T-helper 2 cell treated with Interferon-gamma antibody and Interleukin-4, amounts not matched to agents 5 μg/mL and 100 μg/mL, for 36 hours (primary cell): Measurements from ENCODE around the gene PMEL.
"Not testable (repeated sequence)": the region's sequence is repeated elsewhere in the genome, so short reads cannot be mapped to it uniquely, and the experiment has no call there.

ENCODE experiments used
- DNase-seq: peaks from one replicate; pipeline ENCODE4 v3.0.0; 2021; ENCODE audit warnings: low spot score
- H3K27ac Mint-ChIP-seq: one replicate; pipeline ENCODE4 v1.8.0; 2021; ENCODE audit warnings: mild to moderate bottlenecking, mixed read lengths
- H3K27me3 Mint-ChIP-seq: one replicate; pipeline ENCODE4 v1.8.0; 2021; ENCODE audit warnings: low read depth, mixed read lengths
- H3K36me3 Mint-ChIP-seq: one replicate; pipeline ENCODE4 v1.8.0; 2021; ENCODE audit warnings: low read depth, mixed read lengths
- H3K4me1 Mint-ChIP-seq: one replicate; pipeline ENCODE4 v1.8.0; 2021; ENCODE audit warnings: low read depth, mixed read lengths
- H3K4me3 Mint-ChIP-seq: one replicate; pipeline ENCODE4 v1.8.0; 2022; ENCODE audit warnings: mild to moderate bottlenecking, moderate library complexity, mixed read lengths
- H3K9me3 Mint-ChIP-seq: one replicate; pipeline ENCODE4 v1.8.0; 2021; ENCODE audit warnings: mixed read lengths

PMEL gene

DNA sequence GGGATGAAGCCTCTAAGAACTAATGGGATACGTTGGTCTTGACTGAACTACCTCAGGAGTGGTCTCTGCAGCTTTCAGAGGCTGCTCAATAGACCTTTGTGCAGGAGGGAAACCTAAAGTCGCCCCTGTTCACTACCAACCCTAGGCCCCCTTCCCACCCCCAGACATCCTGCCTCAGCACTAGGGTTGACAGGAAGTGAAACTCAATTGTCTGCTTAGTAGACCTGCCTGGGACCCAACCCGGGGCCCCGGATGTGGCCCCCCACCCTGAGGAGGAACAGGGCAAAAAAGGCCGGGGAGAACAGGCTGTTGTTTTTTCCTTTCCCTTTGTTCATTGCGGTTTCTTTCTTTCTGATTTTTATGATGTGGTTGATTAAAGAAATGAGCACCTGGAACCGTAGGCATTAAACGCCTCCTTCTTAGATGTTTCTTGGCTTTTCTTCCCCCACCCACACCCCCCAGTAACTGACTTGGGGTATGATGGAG, 36.5 kb downstream of the PMEL start:
- Mint-ChIP-seq H3K9me3 (no peaks in the 10 kb centered on the region), H3K4me1 (peaks cover 44% of the 10 kb centered on the region), H3K27me3 (peaks cover 2% of the 10 kb centered on the region), H3K4me3 (peak overlapping the region; percentile 99), H3K27ac (peak overlapping the region; percentile 97), H3K36me3 (peaks cover 52% of the 10 kb centered on the region)
- peak; percentile 85 for DNase-seq

DNA sequence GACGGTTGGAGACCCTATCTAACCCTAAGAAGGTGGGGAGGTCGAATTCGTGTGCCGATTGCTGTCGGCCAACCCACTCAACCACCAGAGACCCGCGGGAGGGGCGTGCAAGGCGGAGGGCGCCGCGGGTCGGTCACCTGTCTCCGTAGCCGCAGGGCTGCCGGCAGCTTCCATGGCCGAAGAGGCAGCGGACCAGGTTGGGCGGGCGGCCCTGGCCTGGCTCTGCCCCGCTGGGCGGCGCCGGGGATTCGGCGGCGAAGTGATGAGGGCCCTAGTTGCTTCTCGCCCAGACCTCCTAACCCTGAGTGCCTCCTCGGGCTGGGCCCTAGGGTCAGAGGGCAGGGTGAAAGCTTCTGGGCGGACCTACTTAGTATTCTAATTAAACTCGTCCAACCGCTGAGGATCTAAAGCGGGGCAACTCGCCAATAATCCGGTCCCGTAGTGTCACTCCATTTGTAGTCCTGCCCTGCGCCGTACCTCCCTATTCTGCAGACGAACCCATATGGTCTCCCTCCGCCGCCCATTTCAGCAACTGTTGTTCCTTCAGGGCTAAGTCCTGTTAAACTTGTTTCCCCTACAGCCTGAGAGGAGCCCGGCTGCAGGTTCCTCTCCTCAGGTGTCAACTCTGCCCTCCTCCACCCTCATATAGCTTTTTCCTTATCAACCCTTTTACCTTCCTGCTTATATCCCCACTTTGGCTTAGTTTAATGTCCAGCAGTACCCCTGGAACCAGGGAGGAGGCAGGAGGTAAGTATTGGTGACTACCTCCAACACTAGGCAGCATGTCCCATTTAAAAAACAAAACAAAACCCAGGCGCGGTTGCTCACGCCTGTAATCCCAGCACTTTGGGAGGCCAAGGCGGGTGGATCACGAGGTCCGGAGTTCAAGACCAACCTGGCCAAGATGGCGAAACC, 38.0 kb downstream of the PMEL start, which contains the start of gene PYM1:
TSS of gene PYM1 (minus strand) at position 307 of the 915 bp plus-strand sequence. CDS start at position 174, 133 bp downstream.
- Mint-ChIP-seq H3K27me3 (peaks cover 2% of the 10 kb centered on the region), H3K4me1 (peaks cover 40% of the 10 kb centered on the region), H3K27ac (peak within 1 kb of the TSS; percentile 97), H3K36me3 (peaks cover 47% of the 10 kb centered on the region), H3K9me3 (no peaks in the 10 kb centered on the region), H3K4me3 (peak within 1 kb of the TSS; percentile 99)
- DNase-seq: peak; percentile 74

DNA sequence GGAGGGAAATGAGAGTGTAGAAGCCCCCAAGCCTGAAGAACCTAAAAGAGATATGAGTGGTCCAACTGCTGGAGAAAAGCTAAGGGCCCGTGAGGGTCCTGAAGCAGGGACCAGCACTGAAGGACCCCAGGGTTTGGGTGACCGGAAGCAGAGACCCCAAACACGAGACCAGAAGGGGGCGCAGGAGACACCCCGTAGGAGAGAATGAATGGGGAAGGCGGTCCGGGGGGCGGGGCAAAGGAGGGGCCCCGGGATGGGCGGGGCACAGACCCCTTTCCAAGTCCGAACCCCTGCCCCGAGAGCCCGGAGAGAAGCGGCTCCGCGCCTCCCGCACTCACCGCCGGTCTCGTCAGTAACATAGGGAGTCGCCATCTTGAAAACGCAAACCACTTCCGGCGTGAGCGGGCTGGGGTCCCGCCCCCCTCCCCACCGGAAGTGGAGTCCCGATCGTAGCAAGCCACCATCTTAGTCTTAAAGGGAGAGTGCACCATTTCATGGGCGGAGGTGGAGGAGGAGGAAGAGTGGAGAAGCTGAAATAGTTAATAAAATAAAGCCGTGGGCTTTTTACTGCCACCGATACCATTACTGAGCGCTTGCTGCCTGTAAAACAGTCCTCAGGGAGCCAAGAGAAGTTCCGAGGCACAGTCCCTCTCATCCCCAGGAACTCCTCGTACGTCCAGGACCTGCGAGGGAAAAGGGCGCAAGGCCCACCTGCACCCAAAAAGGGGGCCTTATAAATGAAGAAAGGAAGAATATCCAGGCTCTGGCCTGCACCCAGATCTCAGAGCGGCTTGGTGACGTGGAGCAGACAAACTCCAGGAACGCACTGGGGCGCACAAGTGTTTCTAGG, 38.9 kb downstream of the PMEL start:
- Mint-ChIP-seq H3K4me1 (peaks cover 44% of the 10 kb centered on the region), H3K27me3 (peaks cover 2% of the 10 kb centered on the region), H3K27ac (peak overlapping the region; percentile 97), H3K9me3 (no peaks in the 10 kb centered on the region), H3K4me3 (peak overlapping the region; percentile 99), H3K36me3 (peaks cover 47% of the 10 kb centered on the region)
- DNase-seq: peak; percentile 88

DNA sequence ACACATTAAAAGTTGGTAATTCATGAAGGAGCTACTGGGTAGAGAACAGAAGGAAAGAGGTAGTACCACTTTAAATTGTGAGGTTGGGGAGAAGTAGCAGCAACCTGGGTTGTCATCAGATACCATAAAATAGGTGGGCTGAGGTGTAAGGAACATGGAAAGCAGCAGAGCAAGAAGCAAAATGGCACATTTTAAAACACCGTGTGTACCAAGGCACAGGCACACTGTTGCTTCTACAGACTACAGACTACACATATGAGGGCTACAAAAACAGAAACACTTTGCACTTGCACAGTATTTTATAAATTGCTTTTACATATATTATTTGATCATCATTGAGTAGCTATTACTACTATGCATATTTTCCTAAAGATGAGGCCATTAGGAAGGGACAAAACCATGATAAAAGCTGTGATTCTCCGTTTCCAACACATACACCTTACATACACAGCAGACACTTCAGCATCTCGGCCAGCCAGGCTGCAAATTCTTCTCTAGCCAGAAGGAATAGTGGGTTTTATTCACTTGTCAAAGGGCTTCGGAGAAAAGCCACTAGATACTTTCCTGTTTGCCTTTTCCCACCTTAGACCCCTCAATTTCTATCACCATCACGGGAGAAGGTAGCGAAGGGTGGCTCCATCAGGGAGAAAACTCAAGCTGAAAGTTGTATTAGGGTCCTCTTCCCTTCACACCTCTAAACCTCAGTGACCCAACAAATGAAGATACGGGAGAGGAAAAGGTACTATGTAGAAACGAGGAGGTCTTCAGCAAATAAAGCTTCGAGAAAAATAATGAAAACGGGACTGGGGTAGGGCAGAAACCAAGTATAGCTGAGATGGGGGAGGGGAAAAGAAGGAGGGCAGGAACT, 39.7 kb downstream of the PMEL start:
- Mint-ChIP-seq H3K9me3 (no peaks in the 10 kb centered on the region), H3K4me3 (peak overlapping the region; percentile 99), H3K4me1 (peaks cover 51% of the 10 kb centered on the region), H3K27me3 (peaks cover 2% of the 10 kb centered on the region), H3K27ac (peak overlapping the region; percentile 97), H3K36me3 (peaks cover 46% of the 10 kb centered on the region)
- no peak for DNase-seq

DNA sequence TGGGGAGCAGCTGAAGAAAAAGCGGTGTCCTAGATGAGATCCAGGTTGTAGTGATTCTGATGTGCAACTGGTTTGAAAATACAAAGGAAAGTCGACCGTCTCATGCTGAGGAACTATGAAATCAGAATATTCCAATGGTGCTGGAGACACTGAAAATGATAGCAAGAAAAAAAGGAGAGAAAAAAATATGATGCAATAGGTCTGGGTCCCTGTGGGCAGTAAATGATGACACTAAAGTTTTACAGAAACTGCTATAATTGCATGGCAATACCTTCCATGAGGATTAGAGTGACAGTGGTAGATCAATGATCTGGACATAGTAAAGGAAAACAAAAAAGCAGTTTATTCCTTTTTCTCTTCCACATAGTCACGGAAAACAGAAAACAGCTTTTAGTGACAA, 40.5 kb downstream of the PMEL start:
- DNase-seq: no peak
- peak overlapping the region; percentile 97 for H3K27ac Mint-ChIP-seq
- H3K4me1 Mint-ChIP-seq: peaks cover 50% of the 10 kb centered on the region
- peaks cover 2% of the 10 kb centered on the region for H3K27me3 Mint-ChIP-seq
- H3K36me3 Mint-ChIP-seq: peaks cover 46% of the 10 kb centered on the region
- no peaks in the 10 kb centered on the region for H3K9me3 Mint-ChIP-seq
- peak overlapping the region; percentile 99 for H3K4me3 Mint-ChIP-seq

DNA sequence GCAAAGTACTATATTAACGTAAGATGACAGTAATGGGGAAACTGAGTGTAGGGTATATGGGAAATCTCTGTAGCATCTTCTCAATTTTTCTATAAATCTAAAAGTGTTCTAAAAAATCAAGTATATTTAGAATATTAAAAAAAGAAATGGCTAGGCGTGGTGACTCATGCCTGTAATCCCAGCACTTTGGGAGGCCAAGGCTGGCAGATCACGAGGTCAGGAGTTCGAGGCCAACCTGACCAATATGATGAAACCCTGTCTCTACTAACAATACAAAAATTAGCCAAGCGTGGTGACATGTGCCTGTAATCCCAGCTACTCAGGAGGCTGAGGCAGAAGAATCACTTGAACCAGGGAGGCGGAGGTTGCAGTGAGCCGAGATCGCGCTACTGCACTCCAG, 42.2 kb downstream of the PMEL start:
- not testable (repeated sequence) for H3K4me3 Mint-ChIP-seq, H3K27me3 Mint-ChIP-seq, DNase-seq, H3K27ac Mint-ChIP-seq, H3K9me3 Mint-ChIP-seq
- Mint-ChIP-seq H3K36me3 (peaks cover 43% of the 10 kb centered on the region), H3K4me1 (peaks cover 37% of the 10 kb centered on the region)

DNA sequence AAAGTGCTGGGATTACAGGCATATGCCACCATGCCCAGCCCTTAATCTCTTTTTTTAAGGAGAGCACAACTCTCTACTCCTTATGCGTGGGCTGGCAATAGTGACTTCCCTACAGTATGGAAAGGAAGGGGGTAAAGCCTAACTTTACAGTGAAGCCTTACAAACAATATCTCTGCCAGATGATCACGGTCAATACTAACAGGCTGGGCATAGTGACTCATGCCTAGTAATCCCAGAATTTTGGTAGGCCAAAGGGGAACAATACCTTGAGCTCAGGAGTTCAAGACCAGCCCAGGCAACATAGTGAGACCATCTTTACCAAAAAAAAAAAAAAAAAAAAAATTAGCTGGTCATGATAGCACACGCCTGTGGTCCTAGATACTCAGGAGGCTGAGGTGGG, 43.7 kb downstream of the PMEL start:
- no peaks in the 10 kb centered on the region for H3K9me3 Mint-ChIP-seq
- H3K27me3 Mint-ChIP-seq: peaks cover 2% of the 10 kb centered on the region
- no peak overlapping the region for H3K4me3 Mint-ChIP-seq
- H3K27ac Mint-ChIP-seq: no peak overlapping the region
- H3K4me1 Mint-ChIP-seq: peaks cover 37% of the 10 kb centered on the region
- DNase-seq: no peak
- H3K36me3 Mint-ChIP-seq: peaks cover 43% of the 10 kb centered on the region

DNA sequence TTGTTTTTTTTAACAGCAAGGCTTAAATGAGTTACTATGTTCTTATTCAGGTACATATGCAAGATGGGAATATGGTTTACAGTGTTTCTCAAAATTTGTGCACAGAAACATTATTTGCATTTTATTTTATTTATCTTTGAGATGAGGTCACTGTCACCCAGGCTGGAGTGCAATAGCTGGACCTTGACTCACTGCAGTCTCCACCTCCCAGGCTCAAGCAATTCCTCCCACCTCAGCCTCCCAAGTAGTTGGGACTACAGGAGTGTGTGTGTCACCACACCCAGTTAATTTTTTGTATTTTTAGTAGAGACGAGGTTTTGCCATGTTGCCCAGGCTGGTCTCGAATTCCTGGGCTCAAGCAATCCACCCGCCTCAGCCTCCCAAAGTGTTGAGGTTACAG, 46.8 kb downstream of the PMEL start:
- not testable (repeated sequence) for H3K27me3 Mint-ChIP-seq, DNase-seq, H3K9me3 Mint-ChIP-seq, H3K4me3 Mint-ChIP-seq, H3K27ac Mint-ChIP-seq
- H3K36me3 Mint-ChIP-seq: peaks cover 33% of the 10 kb centered on the region
- H3K4me1 Mint-ChIP-seq: peaks cover 32% of the 10 kb centered on the region

DNA sequence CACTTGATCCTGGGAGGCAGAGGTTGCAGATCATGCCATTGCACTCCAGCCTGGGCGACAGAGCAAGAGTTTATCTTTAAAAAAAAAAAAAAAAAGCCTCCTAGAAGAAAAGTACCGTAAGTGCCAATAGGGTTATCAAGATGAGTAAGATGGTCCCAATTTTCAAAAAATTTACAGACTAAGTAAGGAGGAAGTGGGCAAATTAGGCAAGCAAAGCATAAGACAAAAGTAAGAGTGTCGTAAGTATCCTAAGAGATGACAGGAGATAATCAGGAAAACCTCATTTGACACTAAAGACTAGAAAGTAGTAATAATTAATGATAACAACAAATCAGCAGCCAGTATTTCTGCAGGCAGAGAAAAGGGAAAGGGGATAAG, 50.4 kb downstream of the PMEL start:
- H3K4me3 Mint-ChIP-seq: peak overlapping the region; percentile 15
- peaks cover 25% of the 10 kb centered on the region for H3K4me1 Mint-ChIP-seq
- no peak for DNase-seq
- no peaks in the 10 kb centered on the region for H3K27me3 Mint-ChIP-seq
- H3K9me3 Mint-ChIP-seq: no peaks in the 10 kb centered on the region
- peaks cover 26% of the 10 kb centered on the region for H3K36me3 Mint-ChIP-seq
- peak overlapping the region; percentile 18 for H3K27ac Mint-ChIP-seq

DNA sequence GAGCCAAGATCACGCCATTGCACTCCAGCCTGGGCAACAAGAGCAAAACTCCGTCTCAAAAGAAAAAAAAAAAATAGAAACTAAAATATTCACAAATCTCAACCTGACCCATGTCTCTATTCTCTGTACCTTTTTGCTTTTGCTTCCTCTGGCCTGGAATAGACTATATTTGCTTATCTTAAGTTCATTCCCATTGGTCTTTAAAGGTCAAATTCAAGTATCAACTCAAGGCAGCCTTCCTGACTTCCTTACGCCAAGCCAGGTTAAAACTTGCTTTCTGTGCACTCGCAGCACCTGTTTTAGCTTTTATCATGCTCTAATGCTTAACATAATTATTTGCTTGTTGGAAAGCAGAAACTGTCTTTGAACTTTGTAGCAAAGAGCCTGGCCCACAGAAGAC, 52.9 kb downstream of the PMEL start:
- no peak for DNase-seq
- peaks cover 26% of the 10 kb centered on the region for H3K36me3 Mint-ChIP-seq
- H3K4me1 Mint-ChIP-seq: peaks cover 27% of the 10 kb centered on the region
- H3K27me3 Mint-ChIP-seq: no peaks in the 10 kb centered on the region
- no peaks in the 10 kb centered on the region for H3K9me3 Mint-ChIP-seq
- H3K27ac Mint-ChIP-seq: no peak overlapping the region
- no peak overlapping the region for H3K4me3 Mint-ChIP-seq

DNA sequence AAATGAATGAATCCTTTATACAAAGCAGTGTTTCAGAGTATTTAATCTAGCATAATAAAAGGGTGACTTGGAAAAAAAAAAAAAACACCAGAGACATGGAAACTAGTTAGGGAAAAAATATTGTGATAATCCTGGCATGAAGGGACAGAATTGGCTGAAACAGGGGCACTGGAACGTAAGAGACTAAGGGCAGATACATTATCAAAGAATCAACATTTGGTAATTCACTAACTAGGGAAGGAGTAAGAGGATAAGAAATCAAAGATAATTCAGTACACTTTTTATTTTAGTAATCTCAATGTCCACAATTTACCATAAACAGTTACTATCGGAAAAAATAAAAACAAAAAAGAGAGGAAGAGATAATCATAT, 56.3 kb downstream of the PMEL start:
- Mint-ChIP-seq H3K4me3 (no peak overlapping the region), H3K27ac (peak overlapping the region; percentile 18), H3K27me3 (no peaks in the 10 kb centered on the region), H3K36me3 (peaks cover 16% of the 10 kb centered on the region), H3K4me1 (peaks cover 16% of the 10 kb centered on the region), H3K9me3 (no peaks in the 10 kb centered on the region)
- DNase-seq: no peak

DNA sequence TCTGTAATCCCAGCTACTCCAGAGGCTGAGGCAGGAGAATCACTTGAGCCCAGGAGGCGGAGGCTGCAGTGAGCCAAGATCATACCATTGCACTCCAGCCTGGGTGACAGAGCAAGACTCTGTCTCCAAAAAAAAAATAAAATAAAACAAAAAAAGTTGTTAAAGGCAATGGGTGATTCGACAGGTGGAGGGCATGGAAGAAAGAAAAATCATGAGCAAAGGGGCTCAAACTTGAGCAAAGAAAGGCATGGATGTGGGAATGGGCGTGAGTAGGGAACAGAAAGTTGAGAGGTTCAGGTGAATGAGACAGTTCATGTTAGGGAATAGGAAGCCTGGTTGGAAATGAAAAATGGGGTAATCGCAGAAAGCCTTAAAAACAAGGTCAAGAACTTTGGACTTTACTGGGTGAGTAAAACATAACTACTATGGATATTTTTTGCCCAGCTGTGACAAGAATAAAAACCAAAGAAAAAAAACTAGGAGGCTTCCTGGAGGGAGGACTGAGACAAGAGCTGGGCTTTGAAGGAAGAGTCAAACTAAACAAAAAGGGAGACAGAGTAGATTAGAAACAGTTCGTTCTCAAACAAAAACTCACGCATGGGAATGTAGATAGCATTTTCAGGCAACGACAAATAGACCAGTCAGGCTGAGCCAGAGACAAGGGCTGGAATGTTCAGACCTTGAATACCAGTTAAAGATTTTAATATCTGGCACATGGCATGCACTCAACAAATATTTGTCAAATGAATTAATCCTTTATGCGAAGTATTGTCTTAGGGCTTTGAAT, 56.9 kb downstream of the PMEL start:
- H3K27ac Mint-ChIP-seq: peak overlapping the region; percentile 32
- H3K4me3 Mint-ChIP-seq: no peak overlapping the region
- no peaks in the 10 kb centered on the region for H3K27me3 Mint-ChIP-seq
- no peak for DNase-seq
- no peaks in the 10 kb centered on the region for H3K9me3 Mint-ChIP-seq
- peaks cover 11% of the 10 kb centered on the region for H3K4me1 Mint-ChIP-seq
- peaks cover 12% of the 10 kb centered on the region for H3K36me3 Mint-ChIP-seq

DNA sequence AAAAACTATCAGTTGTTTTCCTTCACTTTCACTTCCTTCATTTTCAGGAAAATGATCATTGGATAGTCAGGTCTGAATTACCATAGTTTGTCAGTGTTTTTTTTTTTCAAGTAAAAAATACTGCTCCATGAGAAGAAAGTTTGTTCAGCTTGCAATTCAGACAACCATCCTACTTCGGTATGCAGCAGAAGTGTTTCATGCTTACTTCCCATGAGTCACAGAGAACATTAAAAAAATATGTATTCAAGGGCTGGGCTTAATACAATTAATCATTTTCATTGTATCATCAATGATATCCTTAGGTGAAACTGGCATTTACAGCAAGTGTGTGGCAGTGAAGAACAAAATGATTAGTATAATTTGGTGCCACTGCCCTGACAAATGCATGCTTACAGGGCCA, 59.8 kb downstream of the PMEL start:
- H3K27ac Mint-ChIP-seq: no peak overlapping the region
- DNase-seq: no peak
- H3K36me3 Mint-ChIP-seq: peaks cover 22% of the 10 kb centered on the region
- no peak overlapping the region for H3K4me3 Mint-ChIP-seq
- H3K4me1 Mint-ChIP-seq: peaks cover 2% of the 10 kb centered on the region
- H3K9me3 Mint-ChIP-seq: no peaks in the 10 kb centered on the region
- no peaks in the 10 kb centered on the region for H3K27me3 Mint-ChIP-seq
